NOMO-1 treated with dmso at 0.1 percent for 144 hours (cell line): Measurements from ENCODE around the gene GRIK5.
A peak's percentile ranks its signal among the peaks of the same experiment; 100 is the strongest.
"Not testable (repeated sequence)": the region's sequence is repeated elsewhere in the genome, so short reads cannot be mapped to it uniquely, and the experiment has no call there.

ENCODE experiments used
- DNase-seq: peaks from one replicate; lab custom pipeline; 2025; ENCODE audit not compliant: unreplicated experiment; lab: John Stamatoyannopoulos, UW

GRIK5 gene

DNA sequence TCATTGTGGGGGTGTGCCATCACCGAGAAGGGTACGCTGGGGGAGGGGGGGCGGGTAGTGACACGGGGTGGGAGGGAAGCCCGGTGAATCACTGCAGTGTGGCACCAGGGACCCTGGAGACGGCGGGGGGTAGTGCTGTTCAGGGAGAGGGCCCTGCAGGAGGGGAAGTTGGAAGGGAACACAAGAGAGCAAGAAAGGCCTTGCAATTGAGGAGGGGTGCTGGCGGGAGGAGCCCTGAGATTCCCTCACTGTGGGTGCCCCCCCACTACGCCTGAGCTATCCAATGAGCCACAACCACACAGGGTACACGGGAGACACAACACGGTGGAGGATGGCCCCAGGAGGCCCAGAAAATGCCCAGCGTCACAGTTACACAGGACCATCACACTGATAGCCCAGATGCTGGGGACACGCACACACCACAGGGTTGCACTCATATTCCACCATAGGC, 75.5 kb downstream of the GRIK5 start:
- DNase-seq: no peak

- peak; percentile 59 for DNase-seq
These were observed 76.2 kb downstream of the GRIK5 start, which contains the start of gene ATP1A3 for GRCh38 chr19:41993612-41994483. ATP1A3 (minus strand) TSS chr19:41994230; CDS start chr19:41994076, 154 bp downstream.

GRCh38 chr19:41991925-41992569, 78.0 kb downstream of the GRIK5 start:
- not testable (repeated sequence) for DNase-seq

GRCh38 chr19:41991025-41991424, 79.0 kb downstream of the GRIK5 start:
- no peak for DNase-seq

DNA sequence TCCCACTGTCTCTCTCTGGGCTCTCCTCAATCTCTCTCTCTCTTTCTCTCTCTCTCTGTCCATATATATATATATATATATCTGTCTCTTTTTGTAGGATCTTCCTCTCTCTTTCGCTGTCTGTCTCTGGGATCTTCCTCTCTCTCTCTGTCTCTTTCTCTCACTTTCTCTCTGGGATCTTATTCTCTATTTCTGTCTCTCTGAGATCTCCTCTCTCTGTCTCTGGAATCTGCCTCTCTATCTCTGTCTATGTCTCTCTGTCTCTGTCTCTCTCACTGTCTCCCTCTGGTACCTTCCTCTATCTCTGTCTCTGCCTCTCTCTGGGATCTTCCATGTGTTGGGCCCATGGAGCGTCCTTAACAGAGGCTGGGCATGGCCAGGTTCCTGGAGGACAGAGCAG, 79.4 kb downstream of the GRIK5 start:
- no peak for DNase-seq

- DNase-seq: no peak
These were observed 80.0 kb downstream of the GRIK5 start for GRCh38 chr19:41990028-41990427.

GRCh38 chr19:41988947-41989346, 81.1 kb downstream of the GRIK5 start:
- DNase-seq: no peak

DNA sequence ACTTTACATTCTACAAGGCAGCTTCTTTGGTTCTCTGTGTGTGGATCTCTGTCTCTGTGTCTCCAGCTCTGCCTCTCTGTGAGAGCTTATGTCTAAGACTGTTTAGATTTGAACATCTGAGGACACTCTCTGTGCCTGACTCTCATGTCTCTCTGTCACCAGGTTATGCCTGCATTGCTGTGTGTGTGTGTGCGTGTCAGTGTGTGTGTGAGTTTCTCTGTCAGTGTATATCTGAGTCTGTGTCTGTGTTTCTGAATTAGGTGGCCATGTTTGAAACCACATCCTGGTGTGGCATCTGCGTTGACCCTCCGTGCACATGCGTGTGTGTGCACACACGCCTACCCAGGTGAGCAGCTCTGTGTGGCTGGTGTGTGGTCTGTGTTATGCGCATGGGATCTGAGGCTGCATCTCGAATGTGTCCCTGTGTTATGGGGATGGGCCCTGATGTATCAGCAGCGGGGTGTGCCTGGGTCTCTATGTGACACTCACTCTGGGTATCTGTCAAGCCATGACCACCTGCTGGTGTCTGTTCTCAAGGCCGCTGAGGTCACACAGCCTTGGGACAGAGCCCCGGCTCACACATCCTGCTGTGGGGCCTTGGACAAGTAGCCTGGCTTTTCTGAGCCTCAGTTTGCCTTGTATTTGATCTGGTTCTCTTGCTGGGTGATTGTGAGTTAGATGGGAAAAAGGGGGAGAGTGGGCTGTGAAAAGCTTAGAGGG, 82.7 kb downstream of the GRIK5 start:
- no peak for DNase-seq

DNA sequence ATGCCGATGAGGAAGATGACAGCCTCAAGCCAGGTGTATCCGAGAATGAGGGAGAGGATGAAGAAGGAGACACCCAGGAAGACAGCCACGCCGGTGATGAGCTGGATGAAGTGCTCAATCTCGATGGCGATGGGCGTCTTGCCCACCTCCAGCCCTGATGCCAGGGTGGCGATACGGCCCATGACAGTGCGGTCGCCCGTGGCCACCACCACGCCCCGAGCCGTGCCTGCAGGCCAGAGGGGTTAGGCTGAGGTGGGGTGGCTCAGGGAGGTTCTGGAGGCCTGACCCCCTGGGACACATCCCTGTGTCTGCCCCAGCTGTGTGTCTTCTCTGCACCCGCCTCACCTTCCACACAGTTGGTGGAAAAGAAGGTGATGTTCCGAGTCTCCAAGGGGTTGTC, 85.0 kb downstream of the GRIK5 start:
- DNase-seq: no peak

DNA sequence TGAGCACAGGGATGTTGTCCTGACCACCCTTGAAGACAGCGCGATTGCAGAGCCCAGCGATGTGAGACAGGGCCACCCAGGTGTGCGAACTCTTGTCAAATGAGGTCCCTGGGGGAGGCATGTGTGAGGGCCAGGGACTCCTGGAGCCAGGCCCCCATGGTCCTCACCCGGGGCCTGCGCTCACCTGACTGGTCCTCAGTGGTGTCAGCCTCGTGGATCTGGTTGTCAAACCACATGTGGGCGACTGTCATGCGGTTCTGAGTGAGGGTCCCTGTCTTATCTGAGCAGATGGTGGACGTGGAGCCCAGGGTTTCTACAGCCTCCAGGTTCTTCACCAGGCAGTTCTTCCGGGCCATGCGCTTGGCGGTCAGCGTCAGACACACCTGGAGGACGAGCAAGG, 88.3 kb downstream of the GRIK5 start:
- DNase-seq: no peak

DNA sequence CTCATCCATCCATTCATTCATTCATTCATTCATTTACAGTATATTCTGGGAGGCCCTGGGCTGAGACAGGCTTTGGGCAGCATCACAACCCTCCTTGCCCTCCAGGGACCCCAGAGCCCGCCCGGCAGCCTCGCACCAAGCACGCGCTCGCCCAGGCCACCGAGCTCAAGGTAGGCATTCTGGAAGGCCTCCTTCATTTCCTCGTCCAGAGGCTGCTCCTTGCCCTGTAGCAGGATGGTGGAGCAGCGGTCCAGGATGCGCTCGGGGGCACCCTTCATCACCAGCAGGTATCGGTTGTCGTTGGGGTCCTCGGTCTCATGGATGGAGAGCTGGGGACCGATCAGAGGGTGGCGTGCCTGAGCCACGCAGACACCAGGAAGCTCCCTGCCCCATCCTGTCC, 91.5 kb downstream of the GRIK5 start:
- no peak for DNase-seq

DNA sequence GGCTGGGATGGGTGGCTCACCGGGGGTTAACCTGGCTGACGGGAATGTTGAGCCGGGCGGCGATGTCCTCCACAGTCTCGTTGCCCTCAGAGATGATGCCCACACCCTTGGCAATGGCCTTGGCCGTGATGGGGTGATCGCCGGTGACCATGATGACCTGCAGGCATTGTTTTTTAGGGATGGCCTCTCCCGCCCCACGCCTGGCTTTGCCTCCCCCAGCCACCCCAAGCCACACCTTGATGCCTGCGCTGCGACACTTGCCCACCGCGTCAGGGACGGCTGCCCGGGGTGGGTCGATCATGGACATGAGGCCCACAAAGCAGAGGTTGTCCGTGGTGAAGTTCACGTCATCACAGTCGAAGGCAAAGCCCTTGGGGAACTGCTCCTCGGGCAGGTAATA, 92.1 kb downstream of the GRIK5 start:
- DNase-seq: no peak

GRCh38 chr19:41974652-41975051, 95.4 kb downstream of the GRIK5 start:
- DNase-seq: no peak

GRCh38 chr19:41971363-41971762, 98.6 kb downstream of the GRIK5 start:
- DNase-seq: no peak

DNA sequence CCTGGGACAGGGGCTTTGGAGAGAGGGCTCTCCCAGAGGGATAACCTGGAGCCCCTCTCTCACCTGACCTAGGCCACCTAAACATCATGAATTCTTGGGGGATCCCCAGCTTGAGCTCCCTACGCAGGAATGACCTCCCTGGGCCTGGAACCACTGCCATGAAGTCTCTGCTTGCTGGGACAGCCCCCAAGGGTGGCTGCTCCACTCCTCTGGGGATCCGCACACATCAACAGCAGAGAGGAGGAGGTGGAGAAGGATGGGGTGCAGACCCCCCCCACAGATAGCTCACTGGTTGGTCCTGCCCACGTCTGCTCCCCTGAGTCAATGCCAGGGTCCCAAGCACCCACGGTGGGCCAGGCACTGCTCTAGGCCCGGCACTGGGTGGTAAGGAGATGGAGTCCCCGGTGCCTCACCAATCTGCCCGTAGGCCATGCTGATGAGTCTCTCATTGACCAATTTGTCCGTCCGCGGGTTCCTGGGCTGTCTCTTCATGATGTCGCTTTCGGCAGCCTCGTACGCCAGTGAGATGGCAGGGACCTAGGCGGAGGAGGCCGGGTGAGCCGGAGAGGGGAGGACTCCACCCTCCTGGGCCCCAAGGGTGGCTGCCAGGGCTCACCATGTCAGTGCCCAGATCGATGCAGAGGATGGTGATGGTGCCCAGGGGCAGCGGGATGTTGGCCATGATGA, 100.1 kb downstream of the GRIK5 start:
- DNase-seq: no peak

DNA sequence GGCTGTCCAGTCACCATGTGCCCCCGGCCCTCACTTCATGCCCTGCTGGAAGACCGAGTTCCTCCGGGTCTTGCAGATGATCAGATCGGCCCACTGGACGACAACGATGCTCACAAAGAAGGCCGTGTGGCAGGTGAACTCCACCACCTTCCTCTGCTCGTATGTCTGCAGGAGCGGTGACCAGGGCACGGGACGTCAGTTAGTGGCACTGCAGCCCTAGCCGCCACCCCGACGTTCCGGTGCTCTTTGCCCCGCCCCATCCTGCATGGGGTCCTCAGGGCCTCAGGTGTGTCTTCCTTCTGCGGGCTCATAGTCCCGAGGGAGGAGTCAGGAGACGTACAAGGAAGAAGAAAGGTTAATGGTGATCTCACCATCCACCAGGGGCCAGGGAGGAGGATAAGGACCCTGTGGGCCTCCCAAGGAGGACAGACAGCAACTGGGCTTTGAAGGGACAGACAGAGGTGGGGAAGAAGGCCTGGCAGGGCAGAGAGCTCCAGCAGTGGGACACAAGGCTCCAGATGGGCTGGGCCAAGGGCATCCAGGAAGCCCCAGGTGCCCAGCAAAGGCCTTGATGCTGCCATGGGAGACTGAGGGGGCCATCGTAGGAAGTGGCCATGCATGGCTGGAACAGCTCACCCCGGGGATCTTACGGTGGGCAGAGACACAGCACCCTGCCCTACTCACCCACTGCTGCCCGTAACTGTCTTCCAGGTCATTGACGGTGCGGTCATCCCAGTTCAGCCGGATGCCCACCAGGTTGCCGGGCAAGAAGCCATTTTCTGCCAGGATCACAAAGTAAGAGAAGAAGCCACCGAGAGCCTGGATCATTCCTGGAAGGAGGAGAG, 101.0 kb downstream of the GRIK5 start:
- no peak for DNase-seq

DNA sequence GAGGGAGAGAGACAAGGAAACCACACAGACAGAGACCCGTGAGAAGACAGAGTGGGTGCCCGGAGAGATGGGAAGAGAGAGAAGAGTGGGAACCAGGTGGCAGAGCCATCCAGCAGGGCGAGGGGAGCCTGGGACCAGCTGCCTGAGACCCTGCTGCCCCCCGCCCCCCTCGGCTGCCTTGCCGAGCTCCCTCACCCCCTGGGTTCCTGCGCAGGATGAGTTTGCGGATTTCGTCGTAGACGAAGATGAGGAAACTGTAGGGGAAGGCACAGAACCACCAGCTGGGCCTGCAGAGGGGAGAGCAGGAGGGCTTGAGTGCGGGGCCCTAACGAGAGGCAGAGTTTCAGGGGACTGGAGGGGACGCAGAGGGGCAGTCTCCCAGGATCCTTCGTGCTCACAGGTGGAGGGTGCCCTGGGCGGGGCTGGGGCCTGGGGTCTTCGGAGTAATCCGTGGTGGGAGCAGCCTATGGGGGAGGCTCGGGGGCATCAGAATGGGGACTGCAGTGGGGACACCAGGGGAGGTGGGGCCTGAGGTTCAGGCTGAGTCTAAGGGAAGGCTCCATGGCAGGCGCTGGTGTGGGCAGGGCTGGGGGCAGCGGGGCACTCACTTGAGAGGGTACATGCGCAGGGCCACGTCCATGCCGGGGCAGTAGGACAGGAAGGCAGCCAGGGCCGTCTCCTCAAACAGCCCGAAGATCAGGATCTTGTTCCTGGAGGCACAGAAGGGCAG, 102.8 kb downstream of the GRIK5 start:
- no peak for DNase-seq

GRCh38 chr19:41965106-41965505, 104.9 kb downstream of the GRIK5 start:
- DNase-seq: no peak

DNA sequence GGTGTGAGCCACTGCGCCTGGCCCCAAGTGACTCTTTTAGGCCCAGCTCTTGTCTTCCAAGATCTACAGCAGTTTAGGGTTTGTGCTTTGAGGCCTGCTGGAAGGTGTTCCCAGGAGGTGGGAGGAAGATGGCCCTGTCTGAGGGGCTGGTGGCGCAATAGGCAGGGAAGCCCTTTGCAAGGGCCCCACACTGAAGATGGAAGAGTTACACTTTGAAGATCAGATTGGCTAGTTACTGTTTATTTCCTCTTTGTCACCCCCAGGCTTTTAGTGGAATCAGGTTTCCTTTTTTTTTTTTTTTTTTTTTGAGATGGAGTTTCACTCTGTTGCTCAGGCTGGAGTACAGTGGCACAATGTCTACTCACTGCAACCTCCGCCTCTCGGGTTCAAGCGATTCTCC, 109.0 kb downstream of the GRIK5 start:
- no peak for DNase-seq
